Stimulated activated CD4-positive, alpha-beta T cell treated with anti-CD3 and anti-CD28 coated beads, Interleukin-12 subunit alpha, Interleukin-12 subunit beta, amount 100 ng/mL, for 48 hours (primary cell): ENCODE measurements around the gene GSDME.

Experiments used
- DNase-seq, 3 donors: peaks; one replicate each; pipeline ENCODE4 v3.0.0-alpha.2; 2020; ENCODE audit warnings: low read depth in 2 of 3, low spot score in 1 of 3

GSDME gene

GRCh38 chr7:24723178-24723530, 34.1 kb downstream of the GSDME start:
- no peak for DNase-seq

GRCh38 chr7:24722386-24723177, 34.7 kb downstream of the GSDME start:
- no peak for DNase-seq

- no peak for DNase-seq
These were observed 35.7 kb downstream of the GSDME start for GRCh38 chr7:24721481-24722001.

GRCh38 chr7:24720283-24720682, 37.0 kb downstream of the GSDME start:
- DNase-seq, result no peak

- DNase-seq, result no peak
These were observed 38.2 kb downstream of the GSDME start for GRCh38 chr7:24718977-24719491.

- no peak for DNase-seq
These were observed 38.8 kb downstream of the GSDME start for GRCh38 chr7:24718431-24718831.

GRCh38 chr7:24717694-24718320, 39.5 kb downstream of the GSDME start:
- no peak for DNase-seq

GRCh38 chr7:24717247-24717622, 40.0 kb downstream of the GSDME start:
- DNase-seq, result no peak

- DNase-seq, result no peak
These were observed 40.6 kb downstream of the GSDME start for GRCh38 chr7:24716480-24717246.

- no peak for DNase-seq
These were observed 41.4 kb downstream of the GSDME start for GRCh38 chr7:24715661-24716479.

- DNase-seq, result no peak
These were observed 42.1 kb downstream of the GSDME start for GRCh38 chr7:24715171-24715570.

GRCh38 chr7:24714676-24715010, 42.6 kb downstream of the GSDME start:
- DNase-seq, result no peak

GRCh38 chr7:24713850-24714675, 43.2 kb downstream of the GSDME start:
- DNase-seq, result no peak

- no peak for DNase-seq
These were observed 44.0 kb downstream of the GSDME start for GRCh38 chr7:24713039-24713793.

- DNase-seq, result no peak
These were observed 47.5 kb downstream of the GSDME start for GRCh38 chr7:24709585-24710360.

- no peak for DNase-seq
These were observed 48.2 kb downstream of the GSDME start for GRCh38 chr7:24709051-24709450.

GRCh38 chr7:24707988-24708615, 49.2 kb downstream of the GSDME start:
- no peak for DNase-seq
